ENCODE results near the gene MACROD2.

Gene MACROD2

GRCh38 chr20:15623215-15623614, 1627.9 kb downstream of the MACROD2 start:
- DNase-seq (ENCODE audit: extremely low read depth, low read depth) = no peak
- TF ChIP-seq, protein P1, sequence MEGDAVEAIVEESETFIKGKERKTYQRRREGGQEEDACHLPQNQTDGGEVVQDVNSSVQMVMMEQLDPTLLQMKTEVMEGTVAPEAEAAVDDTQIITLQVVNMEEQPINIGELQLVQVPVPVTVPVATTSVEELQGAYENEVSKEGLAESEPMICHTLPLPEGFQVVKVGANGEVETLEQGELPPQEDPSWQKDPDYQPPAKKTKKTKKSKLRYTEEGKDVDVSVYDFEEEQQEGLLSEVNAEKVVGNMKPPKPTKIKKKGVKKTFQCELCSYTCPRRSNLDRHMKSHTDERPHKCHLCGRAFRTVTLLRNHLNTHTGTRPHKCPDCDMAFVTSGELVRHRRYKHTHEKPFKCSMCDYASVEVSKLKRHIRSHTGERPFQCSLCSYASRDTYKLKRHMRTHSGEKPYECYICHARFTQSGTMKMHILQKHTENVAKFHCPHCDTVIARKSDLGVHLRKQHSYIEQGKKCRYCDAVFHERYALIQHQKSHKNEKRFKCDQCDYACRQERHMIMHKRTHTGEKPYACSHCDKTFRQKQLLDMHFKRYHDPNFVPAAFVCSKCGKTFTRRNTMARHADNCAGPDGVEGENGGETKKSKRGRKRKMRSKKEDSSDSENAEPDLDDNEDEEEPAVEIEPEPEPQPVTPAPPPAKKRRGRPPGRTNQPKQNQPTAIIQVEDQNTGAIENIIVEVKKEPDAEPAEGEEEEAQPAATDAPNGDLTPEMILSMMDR (IDR thresholded peaks at IDR 0.05; ENCODE audit: low read depth, low read length) = no peak

DNA sequence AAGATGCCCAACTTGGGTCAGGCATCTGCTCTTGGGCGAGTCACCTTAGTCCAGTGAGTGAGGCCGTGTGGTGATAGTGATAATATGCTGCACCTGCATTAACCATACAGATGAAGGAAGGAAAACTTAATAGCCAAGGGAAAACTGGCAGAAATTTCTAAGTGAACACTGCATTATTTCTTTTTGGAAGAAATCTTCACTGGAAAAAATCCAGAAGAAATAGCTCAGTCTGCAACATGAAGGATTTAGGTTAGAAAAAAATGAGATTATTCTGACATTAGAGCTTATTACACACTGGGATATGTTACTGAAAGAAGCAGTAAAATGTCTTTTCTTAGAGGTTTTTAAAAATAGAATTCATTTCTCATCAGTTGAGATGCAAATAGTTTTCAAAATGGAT, 1630.7 kb downstream of the MACROD2 start:
- no peak for DNase-seq (ENCODE audit: extremely low read depth, low read depth)
- TF ChIP-seq, protein P1 (IDR thresholded peaks at IDR 0.05; ENCODE audit: low read depth, low read length) = no peak

- TF ChIP-seq, protein P1 (IDR thresholded peaks at IDR 0.05; ENCODE audit: low read depth, low read length) = no peak
- no peak for DNase-seq (ENCODE audit: extremely low read depth, low read depth)
Measured at GRCh38 chr20:15627089-15627488, 1631.8 kb downstream of the MACROD2 start.

DNA sequence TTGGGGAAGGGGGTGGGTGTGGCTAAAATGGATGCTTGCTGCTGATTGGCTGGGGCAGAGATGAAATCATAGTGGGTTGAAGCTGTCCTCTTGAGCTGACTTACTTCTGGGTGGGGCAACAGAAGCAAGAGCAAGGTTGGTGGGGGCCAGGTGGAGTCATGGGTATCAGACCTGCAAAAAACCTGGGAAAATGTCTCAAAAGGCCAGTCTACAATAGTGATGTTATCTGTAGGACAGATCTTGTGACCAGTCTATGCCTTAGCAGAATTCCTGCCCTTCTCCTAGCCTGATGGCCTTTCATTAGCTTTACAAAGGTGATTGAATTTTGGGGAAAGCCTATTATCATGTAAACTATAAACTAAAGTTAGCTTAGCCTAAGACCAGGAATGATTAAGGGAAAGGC, 1632.2 kb downstream of the MACROD2 start:
- DNase-seq (ENCODE audit: extremely low read depth, low read depth) = no peak
- TF ChIP-seq, protein P1 (IDR thresholded peaks at IDR 0.05; ENCODE audit: low read depth, low read length) = no peak

- DNase-seq (ENCODE audit: extremely low read depth, low read depth) = no peak
- TF ChIP-seq, protein P1 (IDR thresholded peaks at IDR 0.05; ENCODE audit: low read depth, low read length) = no peak
Measured at GRCh38 chr20:15628851-15629353, 1633.6 kb downstream of the MACROD2 start.

DNA sequence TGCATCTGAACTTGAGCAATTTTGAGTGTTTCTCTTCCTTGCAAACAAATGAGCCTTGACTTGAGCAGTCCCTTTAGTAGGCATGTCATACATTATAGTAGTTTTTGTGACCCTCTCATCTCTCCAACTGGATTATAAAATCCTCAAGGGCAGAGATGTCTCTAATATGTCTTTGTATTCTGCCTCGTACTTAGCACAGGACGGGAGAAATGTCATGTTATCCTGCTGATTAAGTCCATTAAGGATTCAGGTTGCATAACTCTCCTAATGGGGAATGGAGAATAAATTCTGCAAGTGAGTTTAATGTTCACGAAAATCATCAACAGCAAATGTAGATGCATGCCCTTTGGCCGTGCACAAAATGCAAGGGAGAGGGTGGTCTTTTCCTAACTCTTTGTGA, 1635.0 kb downstream of the MACROD2 start:
- TF ChIP-seq, protein P1 (IDR thresholded peaks at IDR 0.05; ENCODE audit: low read depth, low read length) = no peak
- no peak for DNase-seq (ENCODE audit: extremely low read depth, low read depth)

DNA sequence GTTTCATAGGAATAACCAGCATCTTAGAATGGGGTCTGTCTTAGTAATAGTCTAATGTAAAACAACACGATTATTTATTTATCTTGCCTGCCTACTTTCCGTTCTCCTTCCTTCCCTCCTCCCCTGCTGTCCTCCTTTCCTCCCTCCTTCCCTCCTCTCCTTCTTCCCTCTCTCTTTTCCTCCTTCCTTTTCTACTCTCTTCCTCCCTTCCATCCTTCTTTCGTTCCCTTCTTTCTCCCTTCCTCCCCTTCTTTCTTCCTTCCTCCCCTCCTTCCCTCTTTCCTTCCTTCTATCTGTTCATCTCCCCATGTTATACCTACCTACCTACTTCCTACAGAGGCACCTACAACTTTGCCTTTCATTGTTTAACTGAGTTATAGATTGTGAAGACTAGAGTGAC, 1637.4 kb downstream of the MACROD2 start:
- no peak for DNase-seq (ENCODE audit: extremely low read depth, low read depth)
- TF ChIP-seq, protein P1 (IDR thresholded peaks at IDR 0.05; ENCODE audit: low read depth, low read length) = no peak

Measured in AG09319 (cell line).